Esophagus muscularis mucosa (tissue), 3 donors: Measurements from ENCODE around the gene CCBE1.

ENCODE experiments used
- CTCF ChIP-seq, 3 experiments: fragments of 200-600 bp in 2 of 3; fragments of 450-650 bp in 1 of 3; sonication (generic) in 2 of 3; IDR thresholded peaks; one replicate each; pipeline ENCODE4 v1.5.1; 2017 to 2019; ENCODE audit warnings: antibody characterized with exemption in 3 of 3, mild to moderate bottlenecking in 2 of 3, moderate library complexity in 1 of 3
- POLR2A ChIP-seq: fragments of 450-650 bp; IDR thresholded peaks from one replicate; pipeline ENCODE4 v1.6.1; 2017; ENCODE audit warnings: antibody characterized with exemption, moderate library complexity, mild to moderate bottlenecking, low read depth

- TF ChIP-seq CTCF (IDR thresholded peaks at IDR 0.05) = no peak
- TF ChIP-seq POLR2A = no peak
Measured at GRCh38 chr18:59385191-59385590, 312.0 kb downstream of the CCBE1 start.
